NCI-H2196 (cell line): ENCODE results near the gene TRAK1.
"Not testable (repeated sequence)": the region's sequence is repeated elsewhere in the genome, so short reads cannot be mapped to it uniquely, and the experiment has no call there.

Experiments
- DNase-seq: peaks from one replicate; lab custom pipeline; 2025; ENCODE audit not compliant: unreplicated experiment; lab: John Stamatoyannopoulos, UW

Gene TRAK1, protein sequence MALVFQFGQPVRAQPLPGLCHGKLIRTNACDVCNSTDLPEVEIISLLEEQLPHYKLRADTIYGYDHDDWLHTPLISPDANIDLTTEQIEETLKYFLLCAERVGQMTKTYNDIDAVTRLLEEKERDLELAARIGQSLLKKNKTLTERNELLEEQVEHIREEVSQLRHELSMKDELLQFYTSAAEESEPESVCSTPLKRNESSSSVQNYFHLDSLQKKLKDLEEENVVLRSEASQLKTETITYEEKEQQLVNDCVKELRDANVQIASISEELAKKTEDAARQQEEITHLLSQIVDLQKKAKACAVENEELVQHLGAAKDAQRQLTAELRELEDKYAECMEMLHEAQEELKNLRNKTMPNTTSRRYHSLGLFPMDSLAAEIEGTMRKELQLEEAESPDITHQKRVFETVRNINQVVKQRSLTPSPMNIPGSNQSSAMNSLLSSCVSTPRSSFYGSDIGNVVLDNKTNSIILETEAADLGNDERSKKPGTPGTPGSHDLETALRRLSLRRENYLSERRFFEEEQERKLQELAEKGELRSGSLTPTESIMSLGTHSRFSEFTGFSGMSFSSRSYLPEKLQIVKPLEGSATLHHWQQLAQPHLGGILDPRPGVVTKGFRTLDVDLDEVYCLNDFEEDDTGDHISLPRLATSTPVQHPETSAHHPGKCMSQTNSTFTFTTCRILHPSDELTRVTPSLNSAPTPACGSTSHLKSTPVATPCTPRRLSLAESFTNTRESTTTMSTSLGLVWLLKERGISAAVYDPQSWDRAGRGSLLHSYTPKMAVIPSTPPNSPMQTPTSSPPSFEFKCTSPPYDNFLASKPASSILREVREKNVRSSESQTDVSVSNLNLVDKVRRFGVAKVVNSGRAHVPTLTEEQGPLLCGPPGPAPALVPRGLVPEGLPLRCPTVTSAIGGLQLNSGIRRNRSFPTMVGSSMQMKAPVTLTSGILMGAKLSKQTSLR

DNA sequence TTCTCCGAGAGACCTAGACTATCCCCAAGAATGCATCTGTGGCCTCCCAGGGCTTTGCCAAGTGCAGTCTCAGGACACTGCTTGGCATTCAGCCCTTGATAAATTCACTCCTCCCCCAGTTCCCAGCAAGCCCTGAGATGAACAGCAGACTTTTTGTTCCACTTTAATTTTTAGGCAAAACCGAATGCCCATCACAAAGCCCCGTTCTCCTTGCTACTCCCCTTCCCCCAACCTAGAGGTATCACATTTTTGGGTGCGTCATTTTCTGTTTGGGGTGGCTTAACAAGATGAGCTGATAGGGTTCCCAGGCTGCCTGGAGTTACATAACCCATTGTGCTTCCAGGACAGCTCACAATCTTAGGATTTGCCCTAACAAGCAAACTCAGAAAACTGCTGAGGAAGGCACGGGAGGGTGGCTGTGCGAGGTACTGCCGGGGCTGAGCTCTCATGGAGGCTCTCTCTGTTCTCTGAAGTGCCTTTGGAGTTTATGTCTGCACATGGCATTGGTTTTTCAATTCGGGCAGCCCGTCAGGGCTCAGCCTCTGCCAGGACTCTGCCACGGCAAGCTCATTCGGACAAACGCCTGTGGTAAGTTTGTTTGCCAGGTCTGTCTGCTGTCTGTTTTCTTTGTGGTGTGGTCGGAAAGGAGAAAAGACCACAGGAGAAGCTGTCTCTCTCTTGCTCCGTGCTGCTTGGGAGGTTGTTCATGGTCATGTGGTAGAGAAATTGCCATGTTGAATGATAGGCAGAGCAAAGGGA is at the start of gene TRAK1:
Gene TRAK1, plus strand, starts transcription at position 385 of the 759 bp plus-strand sequence. Its CDS starts 113 bp downstream, at position 498.
- DNase-seq: no peak

DNA sequence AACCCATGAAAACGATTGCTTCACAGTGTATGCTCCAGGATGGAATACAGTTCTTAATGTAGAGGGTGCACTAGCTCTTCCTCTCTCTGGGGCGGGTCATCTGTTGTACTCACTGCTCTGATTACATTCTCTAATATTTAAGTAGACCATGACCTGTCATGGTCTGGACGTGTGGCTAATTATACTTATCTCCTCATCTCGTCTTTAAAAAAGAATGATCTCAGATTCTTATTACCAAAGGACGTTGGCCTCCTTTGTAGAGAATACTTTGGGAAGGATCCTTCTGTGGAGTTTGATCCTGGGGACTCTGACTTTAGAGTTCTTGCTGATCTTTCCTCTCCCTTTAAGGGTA is 48.4 kb upstream of the TRAK1 start:
- DNase-seq: no peak

DNA sequence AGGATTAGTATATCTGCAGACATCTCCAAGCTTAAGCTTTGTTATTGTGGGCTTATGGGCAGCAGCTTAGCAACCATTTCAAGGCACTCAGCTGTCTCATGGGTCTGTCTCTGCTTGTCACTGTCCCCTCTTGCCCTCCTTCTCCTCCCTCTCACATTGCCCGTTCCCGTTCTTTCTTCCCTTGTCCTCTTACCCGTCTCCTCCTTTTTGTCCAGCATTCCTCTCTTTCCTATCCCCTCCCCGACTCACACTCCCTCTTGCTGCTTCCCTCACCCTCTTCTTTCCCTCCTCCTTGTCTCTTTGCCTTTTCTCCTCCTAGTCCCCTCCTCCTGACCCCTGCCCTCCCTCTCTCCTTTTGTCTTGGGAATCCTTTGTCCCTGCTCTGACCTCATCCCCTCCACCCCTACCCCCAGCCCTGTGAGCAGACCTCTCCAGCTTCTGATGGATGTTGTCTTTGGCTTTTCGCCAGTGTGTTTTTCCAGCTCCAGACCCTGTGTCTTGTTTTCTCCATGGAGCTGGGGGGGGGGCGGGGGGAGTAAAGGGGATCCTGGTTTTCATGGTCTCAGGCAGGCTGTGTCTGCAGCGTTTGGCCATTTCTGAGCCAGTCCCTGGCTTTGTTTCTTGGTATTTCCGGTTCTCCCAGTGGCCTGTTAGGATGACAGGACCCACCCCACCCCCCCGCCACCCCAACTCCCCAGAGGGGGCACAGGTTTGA is 47.9 kb upstream of the TRAK1 start:
- peak; percentile 14 for DNase-seq

DNA sequence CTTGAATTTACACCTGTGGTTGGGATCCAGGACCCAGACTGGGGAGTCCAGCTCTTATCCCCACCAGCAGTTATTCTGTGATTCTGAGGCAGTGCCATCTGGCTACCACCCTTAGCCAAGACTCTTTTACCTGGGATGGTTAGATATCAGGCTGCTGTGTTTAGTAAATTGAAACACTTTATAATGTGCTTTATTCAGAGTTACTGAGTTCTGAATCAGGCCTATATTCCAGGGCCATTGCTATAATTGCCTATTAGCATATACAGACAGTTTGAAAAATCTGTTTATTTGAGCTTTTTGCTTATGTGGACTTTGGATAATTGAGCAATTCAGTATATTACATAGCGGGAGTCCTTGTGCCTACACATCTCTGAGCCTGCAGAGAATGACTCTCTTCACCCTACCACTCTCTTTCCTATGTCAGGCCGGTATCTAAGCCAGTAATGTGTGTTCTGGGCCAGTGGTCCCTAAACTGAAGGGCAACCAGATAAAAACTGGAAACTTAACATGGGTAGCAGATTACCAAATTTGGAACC is 45.4 kb upstream of the TRAK1 start:
- no peak for DNase-seq

DNA sequence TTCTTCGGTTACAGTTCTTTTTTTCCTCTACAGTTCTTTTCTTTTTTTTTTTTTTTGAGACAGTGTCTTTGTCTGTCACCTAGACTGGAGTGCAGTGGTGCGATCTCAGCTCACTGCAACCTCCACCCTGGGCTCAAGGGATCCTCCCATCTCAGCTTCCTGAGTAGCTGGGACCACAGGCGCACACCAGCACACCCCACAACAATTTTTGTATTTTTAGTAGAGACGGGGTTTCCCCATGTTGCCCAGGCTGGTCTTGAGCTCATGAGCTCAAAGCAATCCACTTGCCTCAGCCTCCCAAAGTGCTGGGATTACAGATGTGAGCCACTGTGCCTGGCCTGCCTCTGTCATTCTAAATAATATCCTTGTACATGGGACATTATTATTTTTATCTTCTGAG is 42.6 kb upstream of the TRAK1 start:
- DNase-seq: not testable (repeated sequence)

DNA sequence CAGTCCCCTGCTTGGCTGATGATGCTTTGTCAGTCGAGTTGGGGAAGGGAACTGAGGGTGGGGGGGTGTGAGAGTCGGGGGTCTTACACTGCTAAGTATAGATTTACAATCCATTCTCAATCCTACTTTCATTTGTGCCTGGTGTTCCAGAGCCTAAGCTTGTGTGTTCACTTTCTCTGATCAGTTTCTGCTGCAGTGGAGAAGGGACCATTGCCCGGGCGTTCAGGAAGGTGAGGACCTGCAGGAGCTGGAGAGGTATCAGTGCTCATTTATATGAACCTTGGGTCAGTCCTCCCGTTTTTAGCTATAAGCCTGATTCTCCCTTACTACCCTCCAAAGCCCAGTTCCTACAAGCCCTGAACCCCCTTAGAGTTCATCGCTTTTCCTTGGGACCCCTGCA is 41.0 kb upstream of the TRAK1 start:
- DNase-seq: no peak

DNA sequence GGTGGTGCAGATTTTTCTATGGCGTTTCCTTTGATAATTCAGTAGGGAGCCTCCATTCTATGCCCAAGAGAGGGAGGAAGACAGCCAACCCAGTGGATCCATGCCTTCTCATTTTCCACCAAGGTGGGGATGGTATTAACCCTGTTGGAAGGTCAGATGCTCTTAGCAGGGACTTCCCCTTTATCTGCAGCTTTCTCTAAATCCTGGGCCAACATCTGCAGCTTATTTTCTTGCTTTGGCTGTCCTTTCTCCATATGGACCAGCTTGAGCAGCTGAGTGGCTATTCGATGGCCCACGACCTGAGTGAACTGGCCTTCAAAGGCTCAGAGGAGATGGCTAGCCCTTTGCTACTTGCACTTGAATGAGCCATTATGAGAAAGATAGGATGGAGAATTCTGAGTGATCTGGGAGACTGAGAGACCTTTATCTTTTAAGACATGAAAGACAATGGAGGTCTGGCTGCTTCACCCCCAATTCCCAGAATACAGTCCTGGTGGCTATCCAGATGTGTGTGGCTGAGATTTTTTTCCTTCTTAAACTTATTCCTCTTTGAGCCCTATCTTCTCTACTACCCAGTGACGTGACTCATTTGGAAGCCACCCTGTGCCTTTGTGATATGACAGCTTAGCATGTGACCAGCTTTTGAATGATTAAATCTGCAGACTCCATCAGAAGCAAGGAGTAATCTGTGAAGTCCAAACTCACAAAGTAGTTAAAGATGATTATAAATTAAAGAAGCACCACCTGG is 39.6 kb upstream of the TRAK1 start:
- DNase-seq: no peak

DNA sequence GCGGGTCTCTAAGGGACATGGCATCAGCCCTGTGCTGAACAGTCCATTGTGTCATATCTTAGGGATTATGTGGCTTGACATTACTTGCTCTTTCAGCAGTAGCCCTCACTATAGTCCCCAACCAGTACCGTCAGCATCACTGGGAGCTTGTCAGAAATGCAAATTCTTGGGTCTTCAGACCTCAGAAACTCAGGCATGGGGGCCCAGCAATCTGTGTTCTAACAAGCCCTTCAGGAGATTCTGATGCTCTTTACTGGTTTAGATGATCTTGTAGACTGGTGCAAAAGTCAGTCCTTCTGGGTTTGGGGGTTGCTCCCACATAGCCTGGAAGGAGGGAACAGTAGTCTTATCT is 39.0 kb upstream of the TRAK1 start:
- DNase-seq: no peak

DNA sequence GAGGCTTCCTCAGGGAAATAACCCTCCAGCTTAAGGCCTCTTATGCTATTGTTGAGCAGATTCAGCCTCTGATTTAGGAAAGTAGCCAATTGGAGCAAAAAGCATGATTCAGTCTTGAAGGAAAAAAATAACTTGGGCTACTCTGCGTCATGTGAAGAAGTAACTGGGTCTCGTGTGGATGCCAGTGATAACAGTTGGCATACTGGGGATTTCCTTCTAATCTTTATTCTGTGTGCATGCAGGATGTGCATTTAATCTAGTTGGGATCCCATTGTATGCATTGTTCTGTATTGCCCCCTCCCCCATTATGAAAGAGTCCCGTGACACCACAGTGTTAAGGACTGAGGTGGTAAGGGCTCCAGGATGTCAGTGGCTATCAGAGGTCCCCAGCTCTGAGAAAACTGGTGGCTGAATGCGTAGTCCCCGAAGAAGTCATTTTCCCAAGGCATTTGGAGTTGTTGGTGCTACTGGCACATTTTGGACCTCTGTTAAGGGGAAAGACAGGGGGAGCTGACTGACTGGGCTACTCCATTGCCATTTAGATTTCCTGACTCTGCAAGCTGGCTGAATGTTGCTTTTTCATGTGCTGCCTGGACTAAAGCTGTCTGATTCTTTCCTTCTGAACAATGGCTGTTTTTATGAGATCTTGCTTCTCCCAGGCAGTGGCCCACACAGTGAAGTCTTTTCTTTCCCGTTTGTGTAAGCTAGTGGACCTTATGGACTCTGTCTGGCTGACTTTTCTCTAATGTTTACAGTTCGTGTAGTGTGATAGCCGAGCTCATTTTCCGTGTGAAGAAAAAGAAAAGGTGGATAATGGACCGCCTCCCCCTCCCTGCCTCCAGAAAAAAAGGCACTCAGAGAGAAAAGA is 38.4 kb upstream of the TRAK1 start:
- DNase-seq: no peak

DNA sequence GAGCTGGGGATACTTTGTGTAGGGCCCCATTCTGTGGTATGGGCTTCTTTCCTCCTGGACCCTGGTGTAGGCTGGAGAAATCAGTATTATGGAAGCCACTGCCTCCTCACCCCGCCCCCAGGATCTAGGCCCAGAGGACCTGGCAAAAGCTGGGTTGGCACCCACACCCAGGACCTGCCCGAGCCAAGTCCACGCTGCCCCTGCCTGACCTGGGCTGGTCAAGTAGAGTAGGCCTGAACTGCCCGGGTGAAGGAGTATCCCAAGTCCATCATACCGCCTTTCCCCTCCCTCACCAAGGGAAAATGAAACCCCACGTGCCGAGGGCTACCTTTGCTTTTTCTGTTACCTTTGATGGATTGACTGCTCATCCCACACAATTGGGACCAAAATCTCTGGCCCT is 37.7 kb upstream of the TRAK1 start:
- DNase-seq: no peak

DNA sequence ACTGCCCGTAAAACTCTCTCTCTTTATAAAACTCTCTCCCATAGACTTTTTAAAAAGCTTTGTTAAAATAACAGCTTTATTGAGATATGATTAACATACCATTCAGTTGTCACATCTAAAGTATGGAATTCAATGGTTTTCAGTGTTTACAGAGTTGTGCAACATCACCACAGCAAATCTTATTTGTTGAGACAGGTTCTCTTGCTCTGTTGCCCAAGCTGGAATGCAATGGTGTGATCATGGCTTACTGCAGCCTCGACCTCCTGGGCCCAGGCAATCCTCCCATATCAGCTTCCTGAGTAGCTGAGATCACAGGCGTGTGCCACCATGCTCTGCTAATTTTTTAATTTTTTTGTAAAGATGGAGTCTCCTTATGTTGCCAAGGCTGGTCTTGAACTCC is 35.9 kb upstream of the TRAK1 start:
- no peak for DNase-seq

DNA sequence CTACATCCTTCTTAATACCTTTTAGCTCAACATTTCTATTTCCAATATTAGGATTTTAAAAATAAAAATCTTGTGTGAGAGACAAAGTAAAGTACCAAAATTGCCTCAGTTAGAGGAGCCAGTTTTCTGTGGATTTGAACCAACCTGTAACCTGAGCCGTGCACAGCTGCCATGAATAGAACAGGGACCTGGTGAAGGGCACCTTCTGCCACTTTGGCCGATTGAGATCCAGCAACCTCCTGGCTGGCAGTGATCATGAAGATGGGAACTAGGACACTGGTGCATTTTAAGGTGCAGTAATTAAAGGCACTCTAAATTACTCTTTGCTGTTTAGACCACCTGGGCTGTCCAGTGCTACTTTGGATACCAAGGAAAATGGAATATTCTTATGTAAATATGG is 34.3 kb upstream of the TRAK1 start:
- no peak for DNase-seq

DNA sequence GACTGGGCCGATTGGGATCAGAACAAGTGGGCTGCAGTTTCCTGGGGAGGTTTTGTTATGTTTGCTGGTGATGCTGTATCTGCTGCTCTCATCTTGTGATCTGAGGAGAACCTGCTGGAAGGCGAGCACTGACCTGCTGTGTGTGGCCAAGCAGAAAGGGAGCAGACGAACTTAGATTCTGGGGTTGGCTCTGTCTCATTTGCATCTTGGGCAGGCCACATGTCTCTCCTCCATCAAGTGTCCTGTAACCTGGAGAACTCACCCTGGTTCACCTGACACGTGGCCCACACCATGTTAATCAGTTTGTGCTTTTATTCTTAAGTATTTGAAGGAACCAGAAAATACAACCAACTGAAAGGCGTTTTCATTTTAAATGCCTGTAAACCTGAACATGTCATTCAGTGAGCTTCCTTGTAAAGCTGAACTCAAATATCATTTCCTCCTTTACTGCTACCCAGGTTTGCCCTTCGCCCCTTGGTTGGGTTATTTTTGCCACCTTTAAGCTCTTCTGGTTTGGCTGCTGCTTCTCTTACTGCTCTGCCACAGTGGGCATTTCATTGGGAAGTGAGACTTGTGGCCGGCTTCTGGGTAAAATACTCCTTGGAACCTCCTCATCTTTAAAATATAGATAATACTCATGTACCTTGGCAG is 33.5 kb upstream of the TRAK1 start:
- no peak for DNase-seq

DNA sequence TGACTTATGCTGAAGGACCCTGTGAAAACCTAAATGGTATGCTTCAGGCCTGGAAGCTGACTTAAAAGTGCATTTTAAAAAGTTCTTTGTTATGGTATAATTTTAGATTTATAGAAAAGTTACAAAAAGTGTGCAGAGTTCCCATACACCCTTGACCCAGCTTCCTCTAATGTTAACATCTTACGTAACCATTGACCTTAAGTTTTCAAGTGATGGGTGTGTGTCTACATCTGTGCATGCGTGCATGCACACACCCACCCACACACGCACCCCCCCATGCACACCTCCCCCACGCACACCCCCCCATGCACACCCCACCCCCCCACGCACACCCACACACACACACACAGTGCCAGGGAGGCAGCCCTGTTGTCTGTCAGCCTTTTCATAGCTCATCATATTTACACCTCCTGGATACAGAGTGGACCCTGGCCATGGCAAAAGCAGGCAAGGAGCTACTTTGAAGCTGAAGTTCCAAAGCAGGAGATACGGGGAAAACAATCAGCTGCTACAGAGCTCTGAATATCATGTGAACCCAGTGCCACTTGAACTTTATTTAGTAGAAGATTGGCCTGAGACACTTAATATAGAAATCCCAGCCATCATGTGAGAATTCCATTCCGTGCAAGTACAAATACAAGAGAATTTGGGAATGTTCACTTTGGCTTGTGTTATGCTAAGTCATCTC is 30.0 kb upstream of the TRAK1 start:
- no peak for DNase-seq

DNA sequence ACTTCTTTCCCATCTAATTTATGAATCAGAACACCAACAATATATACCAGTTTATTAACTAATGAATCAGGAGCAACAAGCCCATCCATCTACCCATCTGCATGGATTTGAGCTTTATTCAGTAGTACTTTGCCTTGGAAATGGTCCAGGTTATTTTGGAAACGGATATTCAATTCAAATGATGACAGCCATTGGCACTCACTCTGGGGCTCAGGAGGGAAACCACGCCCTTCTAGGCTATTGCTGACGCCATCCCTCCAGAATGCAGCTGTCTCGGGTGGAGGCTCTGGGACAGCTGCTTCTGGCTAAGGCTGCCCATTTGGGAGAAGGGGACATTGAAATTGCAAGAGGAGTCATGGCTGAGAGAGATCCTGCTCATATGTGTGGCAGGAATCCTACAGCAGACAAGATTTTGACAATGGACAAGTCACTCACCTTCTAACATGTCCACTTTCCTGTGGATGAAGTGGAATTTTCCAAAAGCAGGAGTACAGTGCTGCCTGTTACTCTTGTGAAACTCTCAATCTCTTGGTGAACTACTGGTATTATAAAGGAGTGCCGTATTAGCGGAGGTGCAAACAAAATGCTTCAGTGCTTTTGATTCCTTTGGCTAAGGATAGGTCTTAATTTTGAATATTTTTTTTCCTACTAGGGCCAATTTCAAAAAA is 29.3 kb upstream of the TRAK1 start:
- no peak for DNase-seq

DNA sequence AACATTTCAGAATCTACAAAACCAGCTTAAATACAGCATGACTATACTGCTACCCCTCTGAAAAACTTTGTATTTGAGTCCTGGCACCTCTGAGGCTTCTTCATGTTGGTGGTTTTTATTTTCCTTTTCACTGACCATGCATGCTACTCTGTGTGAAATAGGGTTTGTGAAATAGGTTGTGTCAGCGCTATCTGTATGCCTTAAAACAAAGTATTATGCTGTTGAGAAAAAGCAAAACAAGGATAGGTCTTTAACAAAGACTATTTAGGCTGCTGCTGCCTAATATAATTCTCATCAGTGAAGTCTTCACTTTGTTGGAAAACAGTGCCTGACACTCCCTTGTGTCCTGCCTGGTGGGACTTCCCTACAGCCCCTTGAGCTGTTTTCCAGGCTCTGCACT is 28.7 kb upstream of the TRAK1 start:
- DNase-seq: no peak

DNA sequence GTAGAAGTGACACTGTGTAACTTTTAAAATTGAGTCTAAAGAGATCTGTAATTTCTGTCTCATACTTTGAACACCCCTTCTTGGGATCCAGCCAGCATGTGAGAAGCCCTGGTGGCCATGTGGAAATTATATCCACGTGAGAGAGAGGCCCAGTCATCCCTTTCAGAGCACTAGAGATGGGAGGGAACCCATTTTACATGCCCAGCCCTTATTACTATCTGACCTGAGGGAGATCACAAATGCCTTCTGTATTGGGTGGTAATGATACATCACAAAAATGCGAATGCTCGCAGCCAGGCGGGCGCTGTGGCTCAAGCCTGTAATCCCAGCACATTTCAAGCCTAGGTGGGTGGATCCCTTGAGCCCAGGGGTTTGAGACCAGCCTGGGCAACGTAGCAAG is 27.3 kb upstream of the TRAK1 start:
- DNase-seq: no peak
